ENCODE results near the gene MON1A.
"Not testable (repeated sequence)": the region's sequence is repeated elsewhere in the genome, so short reads cannot be mapped to it uniquely, and the experiment has no call there.

Gene MON1A

GRCh38 chr3:49908373-49909199 lies 21.0 kb downstream of the MON1A start:
- no peaks in the 10 kb centered on the region for H3K27me3 ChIP-seq (ENCODE audit: control insufficient read depth, low read length)
- peaks cover 33% of the 10 kb centered on the region for H3K4me1 ChIP-seq (ENCODE audit: control insufficient read depth, low read length)
- H3F3A ChIP-seq (ENCODE audit: control insufficient read depth, insufficient read depth) = no peaks in the 10 kb centered on the region
- no peaks in the 10 kb centered on the region for H4K20me1 ChIP-seq (ENCODE audit: control insufficient read depth, insufficient read depth, low read depth, low read length)
- H3K27ac ChIP-seq (ENCODE audit: low read depth, low read length) = no peak overlapping the region
- H3K4me2 ChIP-seq (ENCODE audit: low read length) = no peak overlapping the region
- no peaks in the 10 kb centered on the region for H3K9me2 ChIP-seq (replicated peaks; ENCODE audit: control insufficient read depth, low read length)
- H3K79me2 ChIP-seq (ENCODE audit: control insufficient read depth, low read length) = peaks cover 11% of the 10 kb centered on the region
- TF ChIP-seq EZH2phosphoT487 (IDR thresholded peaks at IDR 0.05; ENCODE audit: borderline replicate concordance, low read length) (no peak), CTCF (IDR thresholded peaks at IDR 0.05; ENCODE audit: low read depth, low read length, poor library complexity, severe bottlenecking) (no peak)
- H3K9me3 ChIP-seq (ENCODE audit: control insufficient read depth, insufficient read depth, low read length) = no peaks in the 10 kb centered on the region
- peaks cover 30% of the 10 kb centered on the region for H3K36me3 ChIP-seq (ENCODE audit: control insufficient read depth, low read length)
- H3K4me3 ChIP-seq (ENCODE audit: low read length) = no peak overlapping the region

GRCh38 chr3:49906073-49906743 lies 23.4 kb downstream of the MON1A start:
- TF ChIP-seq CTCF (IDR thresholded peaks at IDR 0.05; ENCODE audit: low read depth, low read length, poor library complexity, severe bottlenecking) (peak; percentile 93), EZH2phosphoT487 (IDR thresholded peaks at IDR 0.05; ENCODE audit: borderline replicate concordance, low read length) (no peak)

GRCh38 chr3:49904448-49904847 lies 25.2 kb downstream of the MON1A start:
- H3K9me2 ChIP-seq (replicated peaks; ENCODE audit: control insufficient read depth, low read length); H3F3A ChIP-seq (ENCODE audit: control insufficient read depth, insufficient read depth); H3K9me3 ChIP-seq (ENCODE audit: control insufficient read depth, insufficient read depth, low read length); H4K20me1 ChIP-seq (ENCODE audit: control insufficient read depth, insufficient read depth, low read depth, low read length); H3K27me3 ChIP-seq (ENCODE audit: control insufficient read depth, low read length); H3K36me3 ChIP-seq (ENCODE audit: control insufficient read depth, low read length): not testable (repeated sequence)
- H3K4me2 ChIP-seq (ENCODE audit: low read length) = peak overlapping the region; percentile 100
- peak overlapping the region; percentile 73 for H3K27ac ChIP-seq (ENCODE audit: low read depth, low read length)
- peaks cover 55% of the 10 kb centered on the region for H3K4me1 ChIP-seq (ENCODE audit: control insufficient read depth, low read length)
- H3K4me3 ChIP-seq (ENCODE audit: low read length) = peak overlapping the region; percentile 87
- H3K79me2 ChIP-seq (ENCODE audit: control insufficient read depth, low read length) = peaks cover 11% of the 10 kb centered on the region

More at GRCh38 chr3:49906073-49906743, 23.4 kb downstream of the MON1A start:
- Histone ChIP-seq H3K27ac (ENCODE audit: low read depth, low read length) (peak overlapping the region; percentile 73), H3K36me3 (ENCODE audit: control insufficient read depth, low read length) (peaks cover 16% of the 10 kb centered on the region; the same call in 1 of the 2 replicates), H3K9me3 (ENCODE audit: control insufficient read depth, insufficient read depth, low read length) (no peaks in the 10 kb centered on the region), H3K79me2 (ENCODE audit: control insufficient read depth, low read length) (peaks cover 11% of the 10 kb centered on the region), H4K20me1 (ENCODE audit: control insufficient read depth, insufficient read depth, low read depth, low read length) (no peaks in the 10 kb centered on the region), H3F3A (ENCODE audit: control insufficient read depth, insufficient read depth) (no peaks in the 10 kb centered on the region), H3K4me1 (ENCODE audit: control insufficient read depth, low read length) (peaks cover 41% of the 10 kb centered on the region), H3K27me3 (ENCODE audit: control insufficient read depth, low read length) (no peaks in the 10 kb centered on the region), H3K4me3 (ENCODE audit: low read length) (peak overlapping the region; percentile 87), H3K4me2 (ENCODE audit: low read length) (peak overlapping the region; percentile 100), H3K9me2 (replicated peaks; ENCODE audit: control insufficient read depth, low read length) (no peaks in the 10 kb centered on the region)
